ENCODE measurements around the gene PRKD2. TPM values are rescaled to one million over a fixed set of nuclear protein-coding genes. Genes with fewer than 3 reads are reported as not detected.

Gene PRKD2
- polyA plus RNA-seq, 1 donor: 44.5 TPM

DNA sequence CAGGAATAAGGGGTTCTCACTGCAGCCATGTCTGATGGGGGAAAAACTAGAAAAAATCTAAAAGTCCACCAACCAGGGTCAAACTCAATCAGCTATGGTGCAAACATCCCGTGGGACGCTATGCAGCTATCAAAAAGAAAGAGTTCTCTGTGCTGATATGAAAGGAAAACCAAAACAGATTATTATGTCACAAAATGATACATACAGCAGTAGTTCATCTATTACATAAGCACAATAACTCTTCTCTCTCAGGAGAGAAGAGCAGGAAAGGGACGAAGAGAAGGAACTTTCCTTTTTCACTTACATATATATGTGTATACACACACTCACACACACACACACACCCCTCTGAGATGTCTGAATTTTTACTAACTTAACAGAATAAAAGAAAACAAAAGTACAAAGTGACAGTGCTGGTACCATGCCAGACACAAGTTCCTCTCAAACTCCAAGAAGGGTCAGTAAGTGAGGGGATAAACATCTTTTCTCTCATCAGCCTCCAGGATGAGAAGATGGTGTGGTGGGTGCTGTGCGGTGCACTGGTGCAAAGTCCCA lies 26.1 kb upstream of the PRKD2 start:
- Histone ChIP-seq H3K27ac (ENCODE audit: low read length) (no peak overlapping the region), H3K9me3 (ENCODE audit: control insufficient read depth, low read depth, low read length) (no peaks in the 10 kb centered on the region), H3K36me3 (ENCODE audit: control insufficient read depth, insufficient read depth, low read length) (peaks cover 30% of the 10 kb centered on the region), H3K27me3 (ENCODE audit: control insufficient read depth, insufficient read depth, low read length) (no peaks in the 10 kb centered on the region), H3K4me3 (ENCODE audit: low read length) (no peak overlapping the region), H3K4me1 (ENCODE audit: control insufficient read depth, insufficient read depth, low read length) (peaks cover 2% of the 10 kb centered on the region)
- DNase-seq: no peak
- no CpG with 5 or more reads among the region's 4 CpGs for WGBS (ENCODE audit: insufficient coverage, low lambda C conversion rate)

DNA sequence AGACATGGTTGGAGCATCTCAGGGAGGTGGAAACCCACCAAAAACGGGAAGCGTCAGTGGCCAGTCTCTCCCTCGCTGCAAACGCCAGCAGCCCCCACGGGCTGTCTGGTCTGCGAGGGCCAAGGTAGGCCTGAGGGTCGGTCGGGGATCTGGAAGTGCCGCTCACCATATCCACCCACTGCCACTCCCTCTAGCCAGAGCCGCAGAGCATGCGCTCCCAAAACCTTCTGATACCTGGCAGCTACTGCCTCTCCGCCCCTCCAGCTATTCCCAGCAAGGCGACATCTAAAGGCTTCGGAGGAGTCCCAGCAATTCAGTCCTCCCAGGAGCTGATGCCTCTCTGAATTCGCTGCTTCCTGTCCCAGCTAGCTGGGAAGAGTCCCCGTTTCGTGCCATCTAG lies 24.5 kb upstream of the PRKD2 start:
- Histone ChIP-seq H3K36me3 (ENCODE audit: control insufficient read depth, insufficient read depth, low read length) (peaks cover 46% of the 10 kb centered on the region), H3K4me1 (ENCODE audit: control insufficient read depth, insufficient read depth, low read length) (peaks cover 2% of the 10 kb centered on the region), H3K9me3 (ENCODE audit: control insufficient read depth, low read depth, low read length) (no peaks in the 10 kb centered on the region), H3K4me3 (ENCODE audit: low read length) (no peak overlapping the region), H3K27me3 (ENCODE audit: control insufficient read depth, insufficient read depth, low read length) (no peaks in the 10 kb centered on the region), H3K27ac (ENCODE audit: low read length) (no peak overlapping the region)
- no CpG with 5 or more reads among the region's 17 CpGs for WGBS (ENCODE audit: insufficient coverage, low lambda C conversion rate)
- no peak for DNase-seq

DNA sequence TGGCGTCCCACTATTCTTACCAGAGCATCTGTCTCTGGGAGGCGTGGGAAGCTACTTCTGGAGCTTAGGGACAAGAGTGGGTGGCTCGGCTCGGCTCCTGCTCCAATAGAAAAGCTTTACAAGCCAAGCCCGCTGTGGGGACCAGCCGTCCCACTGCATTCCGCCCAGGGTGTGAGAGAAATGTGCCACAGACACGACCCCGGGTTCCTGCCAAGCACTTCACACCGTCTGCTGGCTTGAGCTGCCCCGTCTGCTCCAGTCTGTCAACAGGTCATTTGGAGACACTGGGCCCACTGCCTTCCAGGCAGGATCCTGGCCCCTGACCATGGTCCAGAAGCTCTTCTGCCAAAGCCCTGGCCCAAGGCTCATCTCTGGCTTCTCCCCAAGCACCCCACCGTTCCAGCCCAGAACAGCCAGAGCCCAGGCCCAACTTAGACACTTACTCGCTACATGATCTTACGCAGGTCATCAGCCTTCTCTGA lies 22.4 kb upstream of the PRKD2 start:
- Histone ChIP-seq H3K4me3 (ENCODE audit: low read length) (no peak overlapping the region), H3K27me3 (ENCODE audit: control insufficient read depth, insufficient read depth, low read length) (no peaks in the 10 kb centered on the region), H3K36me3 (ENCODE audit: control insufficient read depth, insufficient read depth, low read length) (peaks cover 52% of the 10 kb centered on the region), H3K27ac (ENCODE audit: low read length) (no peak overlapping the region), H3K9me3 (ENCODE audit: control insufficient read depth, low read depth, low read length) (no peaks in the 10 kb centered on the region), H3K4me1 (ENCODE audit: control insufficient read depth, insufficient read depth, low read length) (no peaks in the 10 kb centered on the region)
- DNase-seq: no peak
- WGBS (ENCODE audit: insufficient coverage, low lambda C conversion rate): no CpG with 5 or more reads among the region's 14 CpGs

DNA sequence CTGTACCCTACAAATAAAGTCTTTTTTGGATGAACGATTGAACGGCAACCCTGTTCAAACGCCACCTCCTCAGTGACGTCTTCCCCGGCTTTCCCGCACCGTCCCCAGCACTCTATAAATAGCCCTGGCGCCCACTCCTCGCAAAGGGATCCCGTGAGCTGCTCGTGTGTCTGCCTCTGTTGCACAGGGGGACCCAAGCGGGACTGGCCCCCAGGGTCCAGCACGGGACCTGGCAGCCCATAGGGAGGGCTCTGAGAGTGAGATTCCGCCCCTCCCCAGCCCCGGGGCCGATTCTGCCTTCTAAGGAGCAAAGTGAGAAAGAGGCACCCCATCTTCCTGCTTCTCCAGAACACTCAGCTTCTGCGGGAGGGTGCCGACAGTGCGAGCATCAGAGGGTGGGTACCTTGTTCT lies 20.9 kb upstream of the PRKD2 start:
- no peak for DNase-seq
- H3K27me3 ChIP-seq (ENCODE audit: control insufficient read depth, insufficient read depth, low read length): no peaks in the 10 kb centered on the region
- no CpG with 5 or more reads among the region's 19 CpGs for WGBS (ENCODE audit: insufficient coverage, low lambda C conversion rate)
- no peaks in the 10 kb centered on the region for H3K9me3 ChIP-seq (ENCODE audit: control insufficient read depth, low read depth, low read length)
- no peaks in the 10 kb centered on the region for H3K4me1 ChIP-seq (ENCODE audit: control insufficient read depth, insufficient read depth, low read length)
- H3K27ac ChIP-seq (ENCODE audit: low read length): no peak overlapping the region
- peaks cover 67% of the 10 kb centered on the region for H3K36me3 ChIP-seq (ENCODE audit: control insufficient read depth, insufficient read depth, low read length)
- H3K4me3 ChIP-seq (ENCODE audit: low read length): no peak overlapping the region

DNA sequence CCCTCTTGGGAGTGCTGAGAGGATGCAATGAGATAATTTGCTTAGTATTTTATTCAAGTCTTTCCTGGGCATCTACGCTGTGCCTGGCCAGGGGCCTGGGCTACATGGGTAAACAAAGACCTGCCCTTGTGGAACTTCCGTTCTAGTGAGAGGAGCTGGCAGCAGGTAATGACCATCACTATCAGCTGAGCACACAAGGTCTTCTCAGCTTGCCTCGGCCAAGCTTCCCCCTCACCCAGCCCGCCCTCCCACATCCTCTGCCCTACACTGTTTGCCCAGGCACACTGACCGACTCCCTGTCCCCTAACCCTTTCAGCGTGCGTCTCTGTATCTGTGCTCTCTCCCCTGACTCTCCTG lies 20.4 kb upstream of the PRKD2 start:
- no peaks in the 10 kb centered on the region for H3K27me3 ChIP-seq (ENCODE audit: control insufficient read depth, insufficient read depth, low read length)
- no peaks in the 10 kb centered on the region for H3K4me1 ChIP-seq (ENCODE audit: control insufficient read depth, insufficient read depth, low read length)
- no peak for DNase-seq
- no peak overlapping the region for H3K27ac ChIP-seq (ENCODE audit: low read length)
- no peak overlapping the region for H3K4me3 ChIP-seq (ENCODE audit: low read length)
- H3K36me3 ChIP-seq (ENCODE audit: control insufficient read depth, insufficient read depth, low read length): peaks cover 71% of the 10 kb centered on the region
- no peaks in the 10 kb centered on the region for H3K9me3 ChIP-seq (ENCODE audit: control insufficient read depth, low read depth, low read length)
- WGBS (ENCODE audit: insufficient coverage, low lambda C conversion rate): no CpG with 5 or more reads among the region's 7 CpGs

DNA sequence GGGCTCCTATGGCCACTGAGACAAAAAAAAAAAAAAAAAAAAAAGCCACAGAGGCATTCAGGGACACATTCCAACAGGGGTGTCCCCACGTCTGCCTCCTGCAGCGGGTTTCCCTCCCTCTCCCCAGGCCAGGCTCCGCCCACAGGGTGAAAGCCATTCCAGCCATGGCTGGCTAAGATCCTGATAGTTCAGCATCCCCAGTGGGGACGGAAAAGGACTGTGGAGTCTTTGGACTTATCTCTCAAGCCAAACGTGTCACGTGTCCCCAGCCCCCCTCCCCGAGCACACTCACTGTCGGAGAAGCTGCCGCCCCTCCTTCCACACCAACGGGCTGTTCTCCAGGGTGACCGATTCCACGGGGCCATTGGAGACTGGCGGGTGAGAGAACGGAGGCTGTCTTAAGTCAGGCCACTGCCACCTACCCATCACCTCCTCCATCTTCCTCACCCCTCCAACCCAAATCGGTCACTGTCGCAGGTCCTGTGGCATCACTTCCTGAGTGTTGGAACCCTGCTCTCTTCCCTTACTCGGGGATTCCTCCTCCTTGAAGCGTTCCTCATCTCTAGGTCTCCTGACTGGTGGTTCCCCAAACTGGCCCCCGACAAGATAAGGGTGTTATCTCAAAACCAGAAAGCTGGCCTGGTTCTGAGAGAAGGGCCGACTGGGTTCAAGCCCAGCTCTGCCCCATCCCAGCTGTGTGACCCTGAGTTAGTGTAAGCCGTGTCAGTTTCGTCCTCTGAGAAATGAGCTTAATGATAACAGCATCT lies 19.8 kb upstream of the PRKD2 start:
- H3K36me3 ChIP-seq (ENCODE audit: control insufficient read depth, insufficient read depth, low read length): peaks cover 73% of the 10 kb centered on the region
- no peak overlapping the region for H3K27ac ChIP-seq (ENCODE audit: low read length)
- no CpG with 5 or more reads among the region's 22 CpGs for WGBS (ENCODE audit: insufficient coverage, low lambda C conversion rate)
- no peaks in the 10 kb centered on the region for H3K9me3 ChIP-seq (ENCODE audit: control insufficient read depth, low read depth, low read length)
- no peaks in the 10 kb centered on the region for H3K4me1 ChIP-seq (ENCODE audit: control insufficient read depth, insufficient read depth, low read length)
- H3K4me3 ChIP-seq (ENCODE audit: low read length): no peak overlapping the region
- no peak for DNase-seq
- H3K27me3 ChIP-seq (ENCODE audit: control insufficient read depth, insufficient read depth, low read length): no peaks in the 10 kb centered on the region

DNA sequence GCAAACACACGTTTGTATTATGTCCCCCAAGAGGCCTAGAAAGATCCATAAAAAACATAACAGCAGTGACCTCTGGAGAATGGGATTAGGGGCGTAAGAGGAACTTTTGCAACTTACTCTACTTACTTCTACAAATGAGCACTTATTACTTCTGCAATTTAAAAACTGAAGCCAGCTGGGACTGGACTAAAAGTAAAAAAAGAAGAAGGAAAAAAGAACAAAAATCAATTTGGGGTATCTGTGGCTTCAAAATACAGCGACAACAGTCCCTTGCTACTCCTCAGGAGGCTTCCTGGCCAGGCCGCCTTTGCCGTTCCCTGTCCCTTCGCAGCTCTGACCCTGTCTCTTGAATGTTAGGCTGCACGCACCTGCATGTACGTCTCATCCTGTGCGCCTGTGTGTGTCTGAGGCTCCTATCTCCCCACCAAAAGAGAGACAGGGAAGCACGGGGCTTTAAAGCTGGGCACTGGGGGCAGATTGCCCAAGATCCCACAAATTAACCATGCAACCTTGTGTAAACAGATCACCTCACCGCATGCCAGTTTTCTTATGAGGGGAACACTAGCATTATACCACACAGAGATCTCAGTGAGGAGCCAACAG lies 16.9 kb upstream of the PRKD2 start:
- WGBS (ENCODE audit: insufficient coverage, low lambda C conversion rate): no CpG with 5 or more reads among the region's 11 CpGs
- no peak for DNase-seq
- H3K4me3 ChIP-seq (ENCODE audit: low read length): no peak overlapping the region
- no peaks in the 10 kb centered on the region for H3K9me3 ChIP-seq (ENCODE audit: control insufficient read depth, low read depth, low read length)
- no peak overlapping the region for H3K27ac ChIP-seq (ENCODE audit: low read length)
- H3K4me1 ChIP-seq (ENCODE audit: control insufficient read depth, insufficient read depth, low read length): no peaks in the 10 kb centered on the region
- no peaks in the 10 kb centered on the region for H3K27me3 ChIP-seq (ENCODE audit: control insufficient read depth, insufficient read depth, low read length)
- H3K36me3 ChIP-seq (ENCODE audit: control insufficient read depth, insufficient read depth, low read length): peaks cover 76% of the 10 kb centered on the region

DNA sequence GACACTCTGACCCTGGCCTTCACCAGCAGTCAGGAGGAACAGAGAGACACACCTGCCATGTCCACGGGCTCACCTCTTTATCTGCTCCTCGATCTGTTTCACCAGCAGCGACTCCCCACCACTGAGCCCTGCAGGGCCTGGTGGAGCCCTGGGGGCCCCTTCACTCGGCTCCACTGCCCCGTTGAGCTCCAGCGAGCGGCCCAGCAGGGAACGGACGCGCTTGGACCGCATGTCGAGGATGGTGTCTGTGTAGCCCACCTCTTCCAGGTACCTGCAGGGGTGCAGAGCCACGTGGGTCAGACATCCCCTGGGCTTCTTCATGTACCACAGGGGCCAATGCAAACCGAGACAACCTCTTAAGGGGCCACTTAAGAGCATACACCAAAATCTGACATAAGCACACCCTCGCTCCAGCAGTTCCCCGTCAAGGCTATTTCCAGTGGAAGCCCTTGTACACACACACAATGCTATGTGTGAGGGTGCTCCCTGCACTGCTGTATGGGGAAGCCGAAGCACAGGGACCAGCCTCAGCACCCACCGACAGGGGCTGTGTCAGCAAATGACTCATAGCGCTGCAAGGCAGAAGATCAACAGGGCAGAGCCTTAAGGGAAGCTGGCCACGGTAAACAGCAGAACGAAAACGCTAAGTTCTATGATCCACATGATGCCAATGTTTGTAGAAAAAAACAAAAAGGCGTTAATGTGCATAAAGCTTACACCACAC lies 16.2 kb upstream of the PRKD2 start:
- no peaks in the 10 kb centered on the region for H3K27me3 ChIP-seq (ENCODE audit: control insufficient read depth, insufficient read depth, low read length)
- no peak overlapping the region for H3K27ac ChIP-seq (ENCODE audit: low read length)
- no peaks in the 10 kb centered on the region for H3K9me3 ChIP-seq (ENCODE audit: control insufficient read depth, low read depth, low read length)
- H3K4me1 ChIP-seq (ENCODE audit: control insufficient read depth, insufficient read depth, low read length): no peaks in the 10 kb centered on the region
- DNase-seq: no peak
- WGBS (ENCODE audit: insufficient coverage, low lambda C conversion rate): 80% methylated on average over 2 of the region's 23 CpGs
- H3K4me3 ChIP-seq (ENCODE audit: low read length): no peak overlapping the region
- peaks cover 76% of the 10 kb centered on the region for H3K36me3 ChIP-seq (ENCODE audit: control insufficient read depth, insufficient read depth, low read length)

DNA sequence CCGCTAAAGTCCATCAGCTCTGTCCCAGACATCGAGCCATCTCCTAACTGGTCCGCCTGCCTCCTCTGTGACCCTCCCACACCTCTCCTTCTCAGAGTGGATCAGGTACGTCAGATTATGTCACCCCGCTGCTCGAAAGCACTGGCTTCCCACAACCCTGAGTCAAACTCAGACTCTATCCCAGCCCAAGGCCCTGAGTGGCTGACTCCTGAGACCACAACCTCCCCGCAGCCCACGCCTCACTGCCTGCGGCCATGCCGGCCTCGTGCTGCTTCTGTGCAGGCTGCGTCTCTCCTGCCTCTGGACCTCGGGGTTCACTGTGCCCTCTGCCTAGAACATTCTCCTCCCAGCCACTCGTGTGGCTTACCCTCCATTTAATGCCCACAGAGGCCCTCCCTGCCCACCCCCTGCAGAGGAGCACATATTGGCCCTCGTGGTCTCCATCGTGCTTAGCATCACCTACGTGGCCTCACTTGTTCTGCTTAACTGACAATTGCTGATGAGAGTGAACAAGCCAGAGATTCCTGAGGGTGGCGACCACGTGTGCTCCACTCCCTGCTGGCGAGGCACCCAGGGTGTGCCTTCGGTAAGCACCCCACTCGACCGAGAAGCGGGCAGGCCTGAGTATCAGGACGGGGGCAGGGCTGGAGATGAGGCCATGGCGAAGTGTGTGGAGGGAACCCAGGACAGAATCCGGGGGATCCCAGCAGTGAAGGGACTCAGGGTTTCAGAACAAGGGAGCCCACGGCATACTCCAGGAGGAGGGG lies 15.4 kb upstream of the PRKD2 start:
- H3K4me1 ChIP-seq (ENCODE audit: control insufficient read depth, insufficient read depth, low read length): no peaks in the 10 kb centered on the region
- peaks cover 76% of the 10 kb centered on the region for H3K36me3 ChIP-seq (ENCODE audit: control insufficient read depth, insufficient read depth, low read length)
- DNase-seq: no peak
- no peaks in the 10 kb centered on the region for H3K27me3 ChIP-seq (ENCODE audit: control insufficient read depth, insufficient read depth, low read length)
- H3K4me3 ChIP-seq (ENCODE audit: low read length): no peak overlapping the region
- no peak overlapping the region for H3K27ac ChIP-seq (ENCODE audit: low read length)
- H3K9me3 ChIP-seq (ENCODE audit: control insufficient read depth, low read depth, low read length): no peaks in the 10 kb centered on the region
- WGBS (ENCODE audit: insufficient coverage, low lambda C conversion rate): no CpG with 5 or more reads among the region's 28 CpGs

DNA sequence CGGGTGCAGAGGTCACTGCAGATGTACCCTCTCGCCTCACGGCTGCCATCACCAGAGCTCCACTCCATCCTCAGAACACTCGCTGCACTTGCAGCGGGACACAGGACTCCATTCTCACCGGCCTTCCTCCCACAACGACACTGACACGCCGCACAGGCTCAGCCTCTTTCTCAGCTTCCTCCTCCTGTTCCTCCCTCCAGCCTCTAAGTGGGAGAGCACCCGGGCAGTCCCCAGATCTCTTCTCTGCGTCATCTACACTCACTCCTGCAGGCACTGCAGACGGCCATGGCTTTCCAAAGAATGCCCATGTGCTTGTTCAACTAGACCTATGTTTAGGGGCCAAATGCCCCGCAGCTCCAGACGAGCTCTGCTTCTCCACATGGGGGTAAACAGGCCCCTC lies 14.7 kb upstream of the PRKD2 start:
- Histone ChIP-seq H3K27ac (ENCODE audit: low read length) (no peak overlapping the region), H3K4me1 (ENCODE audit: control insufficient read depth, insufficient read depth, low read length) (no peaks in the 10 kb centered on the region), H3K27me3 (ENCODE audit: control insufficient read depth, insufficient read depth, low read length) (no peaks in the 10 kb centered on the region), H3K9me3 (ENCODE audit: control insufficient read depth, low read depth, low read length) (no peaks in the 10 kb centered on the region), H3K36me3 (ENCODE audit: control insufficient read depth, insufficient read depth, low read length) (peaks cover 76% of the 10 kb centered on the region), H3K4me3 (ENCODE audit: low read length) (no peak overlapping the region)
- 85% methylated on average over 6 of the region's 14 CpGs for WGBS (ENCODE audit: insufficient coverage, low lambda C conversion rate)
- no peak for DNase-seq
